GM10248 (cell line): ENCODE measurements around the gene STMP1.

Experiments used
- CTCF ChIA-PET: fragments of 300-600 bp; sonication (Branson Sonifier 250); formaldehyde crosslinking; extraction: SDS; loops from one replicate; lab custom pipeline; 2021; ENCODE audit warnings: antibody characterized with exemption; lab: Yijun Ruan, JAX
- POLR2A ChIA-PET: fragments of 350-650 bp; sonication (Branson Sonifier 250); formaldehyde crosslinking; extraction: SDS; loops from one replicate; lab custom pipeline; 2020; ENCODE audit warnings: antibody characterized with exemption; lab: Yijun Ruan, JAX
- DNase-seq: peaks from one replicate; pipeline ENCODE4 v3.0.0; 2012; ENCODE audit errors: extremely low spot score
- TF ChIP-seq, protein P1 (sequence below): IDR thresholded peaks from 2 replicates; pipeline ENCODE4 v1.5.1; 2012; ENCODE audit warnings: mild to moderate bottlenecking, low read depth; ENCODE audit errors: extremely low read depth, missing control alignments, control extremely low read depth

Gene STMP1

DNA sequence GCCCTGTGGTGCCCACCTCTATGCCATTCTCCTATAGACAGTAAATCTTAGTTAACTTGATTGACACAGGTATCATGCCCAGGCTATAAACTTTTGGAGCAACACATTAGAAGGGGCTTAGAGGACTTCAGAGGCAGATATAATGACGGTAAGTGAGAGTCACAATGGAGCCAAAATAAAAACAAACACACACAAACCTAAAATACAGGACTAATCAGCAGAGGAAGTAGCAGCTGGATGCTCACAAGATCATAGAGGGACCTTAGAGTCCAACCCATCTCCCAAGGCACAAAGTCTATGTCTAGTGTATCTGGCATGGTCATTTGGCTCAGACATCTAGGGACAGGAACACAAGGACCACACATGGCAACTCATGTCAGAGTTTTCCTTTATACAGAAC, 53.4 kb downstream of the STMP1 start:
- TF ChIP-seq, protein P1, sequence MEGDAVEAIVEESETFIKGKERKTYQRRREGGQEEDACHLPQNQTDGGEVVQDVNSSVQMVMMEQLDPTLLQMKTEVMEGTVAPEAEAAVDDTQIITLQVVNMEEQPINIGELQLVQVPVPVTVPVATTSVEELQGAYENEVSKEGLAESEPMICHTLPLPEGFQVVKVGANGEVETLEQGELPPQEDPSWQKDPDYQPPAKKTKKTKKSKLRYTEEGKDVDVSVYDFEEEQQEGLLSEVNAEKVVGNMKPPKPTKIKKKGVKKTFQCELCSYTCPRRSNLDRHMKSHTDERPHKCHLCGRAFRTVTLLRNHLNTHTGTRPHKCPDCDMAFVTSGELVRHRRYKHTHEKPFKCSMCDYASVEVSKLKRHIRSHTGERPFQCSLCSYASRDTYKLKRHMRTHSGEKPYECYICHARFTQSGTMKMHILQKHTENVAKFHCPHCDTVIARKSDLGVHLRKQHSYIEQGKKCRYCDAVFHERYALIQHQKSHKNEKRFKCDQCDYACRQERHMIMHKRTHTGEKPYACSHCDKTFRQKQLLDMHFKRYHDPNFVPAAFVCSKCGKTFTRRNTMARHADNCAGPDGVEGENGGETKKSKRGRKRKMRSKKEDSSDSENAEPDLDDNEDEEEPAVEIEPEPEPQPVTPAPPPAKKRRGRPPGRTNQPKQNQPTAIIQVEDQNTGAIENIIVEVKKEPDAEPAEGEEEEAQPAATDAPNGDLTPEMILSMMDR: no peak
- DNase-seq: no peak
- ChIA-PET CTCF (interaction anchor here (1.3 to 1.7 kb wide), 2 partner anchors 15 to 42 kb away, joined by 3 to 6 read pairs; no protein-coding TSS in a partner anchor), POLR2A (no interaction called here)

DNA sequence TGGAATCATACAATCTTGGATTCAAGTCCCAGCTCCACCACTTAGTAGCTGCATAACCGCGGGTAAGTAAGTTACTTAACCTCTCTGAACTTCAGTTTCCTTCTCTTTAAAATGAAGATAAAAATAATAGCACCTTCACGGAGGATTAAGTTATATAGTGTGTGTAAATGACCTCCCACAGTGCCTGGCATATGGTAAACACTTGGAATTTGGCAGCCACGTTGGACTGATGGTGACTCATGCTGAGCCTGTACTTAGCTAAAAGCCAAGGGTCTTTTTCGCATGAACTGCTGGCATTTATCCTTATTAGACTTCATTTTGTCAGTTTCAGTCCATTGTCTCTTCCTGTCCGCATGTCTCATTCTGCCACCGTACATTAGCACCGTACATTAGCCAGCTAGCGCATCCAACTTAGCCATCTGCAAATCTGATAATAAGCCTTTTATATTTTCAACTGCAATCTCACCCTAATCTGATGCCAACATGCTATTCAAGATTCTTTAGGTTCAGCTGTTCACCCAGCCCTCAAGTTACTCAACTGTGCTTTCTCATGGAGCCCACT, 54.4 kb downstream of the STMP1 start:
- ChIA-PET CTCF (interaction anchor here (0.7 to 1.7 kb wide), 5 partner anchors 12 to 69 kb away, joined by 3 to 7 read pairs (median 4); partner anchors contain the start of gene SLC13A4), POLR2A (no interaction called here)
- no peak for DNase-seq
- TF ChIP-seq, protein P1: no peak

DNA sequence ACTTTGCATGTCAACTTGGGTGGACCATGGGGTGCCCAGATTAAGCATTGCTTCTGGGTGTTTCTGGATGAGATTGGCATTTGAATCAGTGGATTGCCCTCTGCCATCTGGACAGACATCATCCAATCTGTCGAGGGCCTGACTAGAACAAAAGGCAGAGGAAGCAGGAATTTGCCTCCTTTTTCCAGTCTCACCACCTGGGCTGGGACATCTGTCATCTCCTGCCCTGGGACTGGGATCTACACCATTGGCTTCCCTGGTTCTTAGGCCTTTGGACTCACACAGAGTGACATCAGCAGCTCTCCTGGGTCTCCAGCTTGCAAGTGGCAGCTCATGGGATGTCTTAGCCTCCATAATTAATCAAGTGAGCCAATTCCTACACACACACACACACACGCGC, 55.4 kb downstream of the STMP1 start:
- DNase-seq: no peak
- CTCF ChIA-PET: interaction anchor here (1.5 to 1.6 kb wide), 2 partner anchors 11 to 13 kb away, joined by 4 to 7 read pairs; partner anchors contain the start of gene SLC13A4
- TF ChIP-seq, protein P1: no peak
- POLR2A ChIA-PET: no interaction called here

DNA sequence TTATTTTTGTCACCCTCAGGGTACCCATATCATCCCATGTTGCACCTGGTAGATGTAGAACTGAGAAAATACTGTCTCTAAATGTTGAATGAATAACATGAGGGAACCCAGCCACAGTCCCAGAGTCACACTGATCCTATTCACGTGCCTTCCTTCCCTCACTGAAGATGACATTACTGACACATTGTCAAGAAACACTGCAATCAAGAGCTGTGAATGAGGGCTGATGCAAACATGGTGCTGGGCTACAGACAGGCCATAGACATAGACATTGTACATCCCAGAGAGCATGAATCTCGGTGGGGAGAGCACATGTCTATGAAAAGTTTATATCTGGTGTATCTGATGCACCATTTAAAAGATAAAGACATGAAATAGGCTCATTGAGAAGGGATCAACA, 55.9 kb downstream of the STMP1 start:
- CTCF ChIA-PET: interaction anchor here (0.7 to 2.9 kb wide), 3 partner anchors 8 to 72 kb away, joined by 3 to 11 read pairs (median 4); no protein-coding TSS in a partner anchor
- TF ChIP-seq, protein P1: no peak
- POLR2A ChIA-PET: no interaction called here
- DNase-seq: no peak

DNA sequence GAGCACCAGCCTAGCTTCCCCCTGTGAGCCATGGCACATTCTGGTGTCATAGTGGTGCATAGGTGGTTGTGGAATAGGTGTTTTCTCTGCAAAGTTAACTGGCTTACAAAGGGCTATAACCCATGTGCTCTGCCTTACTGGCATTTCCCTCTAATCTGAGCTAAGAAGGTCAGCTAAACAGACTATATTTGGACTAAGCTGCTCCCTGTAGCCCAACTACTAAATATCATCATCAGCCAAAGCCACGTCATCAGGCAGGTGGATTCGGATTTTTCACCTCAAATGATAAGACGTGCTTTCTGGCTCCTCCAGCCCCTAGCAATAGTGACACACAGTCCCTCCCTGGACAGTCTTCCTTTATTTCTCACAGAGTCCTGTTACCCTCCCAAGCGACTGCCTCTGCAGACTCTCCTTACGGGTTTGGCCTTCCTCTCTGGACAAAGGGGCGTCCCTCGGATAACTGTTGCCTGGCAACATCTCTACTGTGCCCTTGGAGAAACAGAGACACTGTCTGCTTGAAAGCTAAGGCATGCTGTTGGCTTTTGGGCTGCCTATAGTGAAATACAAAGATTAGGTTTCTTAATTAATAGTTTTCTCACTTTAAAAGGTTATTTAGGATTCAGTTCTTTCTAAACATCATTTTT, 56.6 kb downstream of the STMP1 start:
- TF ChIP-seq, protein P1: no peak
- ChIA-PET POLR2A (no interaction called here), CTCF (interaction anchor here (0.7 to 2.9 kb wide), 3 partner anchors 8 to 71 kb away, joined by 3 to 11 read pairs (median 4); no protein-coding TSS in a partner anchor)
- no peak for DNase-seq

DNA sequence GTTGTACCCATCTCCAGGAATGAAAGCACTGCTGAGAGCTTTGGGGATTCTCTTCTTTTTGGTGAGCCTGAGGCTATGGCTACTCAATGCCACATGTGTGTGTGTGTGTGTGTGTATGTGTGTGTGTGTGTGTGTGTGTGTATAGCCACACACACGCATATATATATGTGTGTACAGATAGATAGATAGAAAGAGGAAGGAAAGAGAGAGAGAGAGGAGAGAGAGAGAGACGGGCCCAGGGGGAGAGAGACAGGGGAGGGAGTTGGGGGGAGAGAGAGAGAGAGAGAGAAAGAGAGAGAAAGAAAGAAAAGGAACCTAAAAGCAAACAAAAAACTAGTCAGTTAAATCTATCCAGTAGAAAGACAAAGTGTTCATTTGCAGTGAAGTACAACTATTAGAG, 57.4 kb downstream of the STMP1 start:
- POLR2A ChIA-PET: no interaction called here
- CTCF ChIA-PET: interaction anchor here (2.9 kb wide), 1 partner anchor 9 kb away, joined by 11 read pairs; no protein-coding TSS in a partner anchor

More for the DNA sequence above, 57.4 kb downstream of the STMP1 start:
- TF ChIP-seq, protein P1: no peak
- no peak for DNase-seq
